Fibroblast of mammary gland (primary cell): ENCODE results near the gene LAT.
"Not testable (repeated sequence)": the region's sequence is repeated elsewhere in the genome, so short reads cannot be mapped to it uniquely, and the experiment has no call there.

Experiments used
- DNase-seq: peaks from one replicate; pipeline ENCODE4 v3.0.0-alpha.2; 2010; ENCODE audit warnings: low read depth
- H3K4me3 ChIP-seq: 2 replicates; pipeline ENCODE4 v1.5.1; 2011; ENCODE audit warnings: low read depth, mild to moderate bottlenecking, low read length, moderate library complexity; ENCODE audit not compliant: control insufficient read depth
- CTCF ChIP-seq: conservative IDR thresholded peaks from 2 replicates; pipeline ENCODE4 v1.5.1; 2011; ENCODE audit warnings: low read depth, low read length, inconsistent platforms; ENCODE audit not compliant: control insufficient read depth, insufficient read depth

Gene LAT

GRCh38 chr16:28977703-28978662, 6.9 kb upstream of the LAT start:
- DNase-seq, result no peak
- peak; percentile 22 for TF ChIP-seq CTCF
- H3K4me3 ChIP-seq, result no peak overlapping the region

GRCh38 chr16:28980330-28980729, 4.5 kb upstream of the LAT start:
- H3K4me3 ChIP-seq, DNase-seq: not testable (repeated sequence)

- no peak overlapping the region for H3K4me3 ChIP-seq
- TF ChIP-seq CTCF, result no peak
Observed at GRCh38 chr16:28980929-28981328, 3.9 kb upstream of the LAT start.

GRCh38 chr16:28981517-28981916, 3.3 kb upstream of the LAT start:
- no peak overlapping the region for H3K4me3 ChIP-seq
- peak; percentile 78 for TF ChIP-seq CTCF
- DNase-seq, result peak; percentile 22

More at GRCh38 chr16:28980929-28981328, 3.9 kb upstream of the LAT start:
- no peak for DNase-seq

- H3K4me3 ChIP-seq, result no peak overlapping the region
- no peak for TF ChIP-seq CTCF
- DNase-seq, result no peak
Observed at GRCh38 chr16:28982418-28982817, 2.4 kb upstream of the LAT start.

GRCh38 chr16:28982949-28983348, 1.9 kb upstream of the LAT start:
- no peak for DNase-seq
- TF ChIP-seq CTCF, result no peak
- H3K4me3 ChIP-seq, result no peak overlapping the region

- no peak for DNase-seq
- TF ChIP-seq CTCF, result no peak
- no peak overlapping the region for H3K4me3 ChIP-seq
Observed at GRCh38 chr16:28983644-28984043, 1.2 kb upstream of the LAT start.
